ENCODE results near the gene SLF2. TPM values are rescaled to one million over a fixed set of nuclear protein-coding genes. Genes with fewer than 3 reads are reported as not detected.
A peak's percentile ranks its signal among the peaks of the same experiment; 100 is the strongest.

The SLF2 gene
- total and polyA plus RNA-seq, 2 of the 13 experiments (the other 11 are each of a cell fraction or from before 2014, with no cell fraction given): 12.2 to 48.1 TPM

GRCh38 chr10:100875484-100876166 is 37.1 kb upstream of the SLF2 start (continued):
- TF ChIP-seq EP300 (IDR thresholded peaks at IDR 0.05; ENCODE audit: low read depth in 2 of 2, low read length in 2 of 2): peak in 1 of 2 experiments; percentile 89; a peak in 2 of 4 replicates
- TF ChIP-seq EP300 (CRISPR knock-in tag; IDR thresholded peaks at IDR 0.05; ENCODE audit: borderline replicate concordance): peak; percentile 53; the same call in 1 of the 2 replicates
- TF ChIP-seq ERF (CRISPR knock-in tag; IDR thresholded peaks at IDR 0.05): peak; percentile 31; the same call in 1 of the 2 replicates
- TF ChIP-seq KLF15 (CRISPR knock-in tag; IDR thresholded peaks at IDR 0.05; ENCODE audit: borderline replicate concordance): no peak
- TF ChIP-seq MYPOP (CRISPR knock-in tag; IDR thresholded peaks at IDR 0.05): peak; percentile 40; the same call in 1 of the 2 replicates
- 0 out of 2 replicates have a peak, but pooled peaks have one; percentile 28 for TF ChIP-seq PITX1 (CRISPR knock-in tag; IDR thresholded peaks at IDR 0.05)
- 0 out of 4 replicates have a peak, but pooled peaks of 1 of the 2 experiments have one; percentile 57 for TF ChIP-seq NR2F1 (CRISPR knock-in tag; IDR thresholded peaks at IDR 0.05)
- TF ChIP-seq KDM5B (CRISPR knock-in tag; IDR thresholded peaks at IDR 0.05; ENCODE audit: borderline replicate concordance): no peak
- no peak for TF ChIP-seq SNAI1 (CRISPR knock-in tag; IDR thresholded peaks at IDR 0.05; ENCODE audit: borderline replicate concordance)
- TF ChIP-seq SP5 (CRISPR knock-in tag; IDR thresholded peaks at IDR 0.05; ENCODE audit: borderline replicate concordance, low read depth): peak; percentile 42; the same call in 1 of the 2 replicates
- 0 out of 2 replicates have a peak, but pooled peaks have one; percentile 29 for TF ChIP-seq POLR2G (IDR thresholded peaks at IDR 0.05; ENCODE audit: low read depth, low read length)
- TF ChIP-seq ZNF574 (CRISPR knock-in tag; IDR thresholded peaks at IDR 0.05): peak; percentile 33
- no peak for TF ChIP-seq ZNF713 (CRISPR knock-in tag; IDR thresholded peaks at IDR 0.05)
- peak; percentile 96 for TF ChIP-seq ZSCAN20 (CRISPR knock-in tag; IDR thresholded peaks at IDR 0.05; ENCODE audit: borderline replicate concordance)
- peak; percentile 59; the same call in 1 of the 2 replicates for TF ChIP-seq FOXO1 (CRISPR knock-in tag; IDR thresholded peaks at IDR 0.05)
- no peak for TF ChIP-seq RFX3 (CRISPR knock-in tag; IDR thresholded peaks at IDR 0.05)
- TF ChIP-seq ZNF503 (CRISPR knock-in tag; IDR thresholded peaks at IDR 0.05): peak; percentile 82; the same call in 1 of the 2 replicates
- no peak for TF ChIP-seq ZNF678 (CRISPR knock-in tag; IDR thresholded peaks at IDR 0.05)
- 0 out of 2 replicates have a peak, but pooled peaks have one; percentile 15 for TF ChIP-seq NFYC (CRISPR knock-in tag; IDR thresholded peaks at IDR 0.05)
- TF ChIP-seq MED13 (CRISPR knock-in tag; IDR thresholded peaks at IDR 0.05): peak; percentile 65; the same call in 1 of the 2 replicates
- no peak for TF ChIP-seq ZNF607 (CRISPR knock-in tag; IDR thresholded peaks at IDR 0.05; ENCODE audit: borderline replicate concordance)

All from HepG2 (cell line).